SU-DHL-6 (cell line): ENCODE results near the gene OSBPL6.

ENCODE experiments used
- CTCF ChIP-seq: fragments of 200-600 bp; sonication (generic); IDR thresholded peaks from one replicate; pipeline ENCODE4 v1.5.1; 2017; ENCODE audit warnings: antibody characterized with exemption, mild to moderate bottlenecking, low read length, moderate library complexity; ENCODE audit not compliant: insufficient read depth, poor library complexity, severe bottlenecking
- EZH2phosphoT487 ChIP-seq: fragments of 200-600 bp; sonication (generic), shearing (Covaris generic); conservative IDR thresholded peaks from 2 replicates; pipeline ENCODE4 v1.6.1; 2018; ENCODE audit warnings: mild to moderate bottlenecking, antibody characterized with exemption, low read length, moderate library complexity, mixed read lengths

GRCh38 chr2:178211460-178211859 is 17.1 kb downstream of the OSBPL6 start:
- TF ChIP-seq CTCF (no peak), EZH2phosphoT487 (no peak)
